Measurements from ENCODE around the gene HSPD1.

The HSPD1 gene

DNA sequence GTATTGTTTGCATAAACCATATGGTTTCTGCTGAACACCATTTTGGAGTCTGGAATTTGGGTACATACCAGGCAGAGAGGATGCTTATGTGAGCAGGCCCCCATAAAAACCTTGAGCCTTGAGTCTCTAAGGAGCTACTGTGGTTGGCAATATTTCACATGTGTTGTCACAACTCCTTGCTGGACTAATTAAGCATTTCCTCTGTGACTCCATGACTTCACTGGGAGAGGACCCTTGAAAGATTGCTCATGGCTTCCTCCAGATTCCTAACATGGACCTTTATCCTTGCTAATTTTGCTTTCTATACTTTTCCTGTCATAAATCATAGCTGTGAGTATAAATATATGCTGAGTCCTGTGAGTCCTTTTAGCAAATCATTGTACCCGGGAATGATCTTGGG, 53.9 kb downstream of the HSPD1 start:
- TF ChIP-seq, protein P1, sequence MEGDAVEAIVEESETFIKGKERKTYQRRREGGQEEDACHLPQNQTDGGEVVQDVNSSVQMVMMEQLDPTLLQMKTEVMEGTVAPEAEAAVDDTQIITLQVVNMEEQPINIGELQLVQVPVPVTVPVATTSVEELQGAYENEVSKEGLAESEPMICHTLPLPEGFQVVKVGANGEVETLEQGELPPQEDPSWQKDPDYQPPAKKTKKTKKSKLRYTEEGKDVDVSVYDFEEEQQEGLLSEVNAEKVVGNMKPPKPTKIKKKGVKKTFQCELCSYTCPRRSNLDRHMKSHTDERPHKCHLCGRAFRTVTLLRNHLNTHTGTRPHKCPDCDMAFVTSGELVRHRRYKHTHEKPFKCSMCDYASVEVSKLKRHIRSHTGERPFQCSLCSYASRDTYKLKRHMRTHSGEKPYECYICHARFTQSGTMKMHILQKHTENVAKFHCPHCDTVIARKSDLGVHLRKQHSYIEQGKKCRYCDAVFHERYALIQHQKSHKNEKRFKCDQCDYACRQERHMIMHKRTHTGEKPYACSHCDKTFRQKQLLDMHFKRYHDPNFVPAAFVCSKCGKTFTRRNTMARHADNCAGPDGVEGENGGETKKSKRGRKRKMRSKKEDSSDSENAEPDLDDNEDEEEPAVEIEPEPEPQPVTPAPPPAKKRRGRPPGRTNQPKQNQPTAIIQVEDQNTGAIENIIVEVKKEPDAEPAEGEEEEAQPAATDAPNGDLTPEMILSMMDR (IDR thresholded peaks at IDR 0.05), result no peak
- H3K4me3 Mint-ChIP-seq, result no peak overlapping the region
- no peak overlapping the region for H3K27ac Mint-ChIP-seq
- H3K4me1 Mint-ChIP-seq, result peaks cover 8% of the 10 kb centered on the region
- H3K36me3 Mint-ChIP-seq (ENCODE audit: low read depth), result no peaks in the 10 kb centered on the region
- DNase-seq, result no peak
- H3K9me3 Mint-ChIP-seq, result no peaks in the 10 kb centered on the region
- peaks cover 13% of the 10 kb centered on the region for H3K27me3 Mint-ChIP-seq (ENCODE audit: low read depth, poor library complexity)

DNA sequence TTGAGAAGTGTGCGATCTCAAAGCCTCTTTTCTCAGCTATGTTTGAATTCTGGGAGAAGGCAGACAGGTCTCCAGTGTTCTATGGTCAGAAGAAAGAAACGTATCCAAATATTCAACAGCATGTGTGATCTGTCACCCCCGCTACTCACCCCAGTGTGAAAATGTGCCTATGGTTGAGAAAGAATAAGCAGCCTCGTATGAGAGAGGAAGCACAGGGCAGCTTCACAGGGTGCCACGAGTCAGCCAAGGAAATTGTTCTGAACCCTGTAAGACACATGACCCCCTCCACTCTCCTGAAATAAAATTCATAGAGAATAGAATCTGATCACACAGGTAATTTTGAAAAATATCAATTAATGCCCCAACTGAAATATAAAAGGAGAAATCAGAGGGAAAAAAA, 56.8 kb downstream of the HSPD1 start:
- Mint-ChIP-seq H3K4me1 (peaks cover 8% of the 10 kb centered on the region), H3K27ac (no peak overlapping the region), H3K4me3 (no peak overlapping the region), H3K9me3 (no peaks in the 10 kb centered on the region), H3K27me3 (ENCODE audit: low read depth, poor library complexity) (peaks cover 13% of the 10 kb centered on the region), H3K36me3 (ENCODE audit: low read depth) (no peaks in the 10 kb centered on the region)
- no peak for DNase-seq
- TF ChIP-seq, protein P1 (IDR thresholded peaks at IDR 0.05), result no peak

DNA sequence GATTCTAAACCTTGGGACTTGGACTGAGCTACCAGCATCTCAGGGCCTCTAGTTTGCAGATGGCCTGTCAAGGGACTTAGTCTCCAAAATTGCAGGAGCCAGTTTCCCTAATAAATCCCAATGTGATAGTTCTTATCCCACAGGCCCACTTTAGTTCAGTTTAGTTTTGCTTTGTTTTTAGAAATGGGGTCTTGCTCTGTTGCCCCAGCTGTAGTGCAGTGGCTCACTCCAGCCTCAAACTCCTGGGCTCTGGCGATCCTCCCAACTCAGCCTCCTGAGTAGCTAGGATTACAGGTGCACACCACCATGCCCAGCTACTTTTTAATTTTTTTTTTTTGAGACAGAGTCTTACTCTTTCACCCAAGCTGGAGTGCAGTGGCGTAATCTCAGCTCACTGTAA, 62.3 kb downstream of the HSPD1 start:
- H3K27ac Mint-ChIP-seq, result no peak overlapping the region
- peaks cover 10% of the 10 kb centered on the region for H3K27me3 Mint-ChIP-seq (ENCODE audit: low read depth, poor library complexity)
- H3K9me3 Mint-ChIP-seq, result no peaks in the 10 kb centered on the region
- peak overlapping the region; percentile 8 for H3K4me3 Mint-ChIP-seq
- H3K4me1 Mint-ChIP-seq, result peaks cover 30% of the 10 kb centered on the region
- TF ChIP-seq, protein P1 (IDR thresholded peaks at IDR 0.05), result no peak
- no peak for DNase-seq
- no peaks in the 10 kb centered on the region for H3K36me3 Mint-ChIP-seq (ENCODE audit: low read depth)

All from nephron progenitor cell (in vitro differentiated cells).